Activated CD8-positive, alpha-beta memory T cell treated with anti-CD3 and anti-CD28 coated beads, Interleukin-2, amount 10 ng/mL, durations not matched to agents 7 days and 5 days (primary cell): ENCODE measurements around the gene BMPER. TPM values are rescaled to one million over a fixed set of nuclear protein-coding genes. Genes with fewer than 3 reads are reported as not detected.

Source experiments
- ATAC-seq: fragments of 150-1000 bp; cut with Tn5 transposase; one replicate; pipeline ENCODE4 v1.10.0; 2021; ENCODE audit warnings: moderate library complexity
- CTCF ChIA-PET: fragments of 350-600 bp; sonication (Branson Sonifier 250); formaldehyde crosslinking; loops from one replicate; lab custom pipeline; 2021; ENCODE audit warnings: antibody characterized with exemption; lab: Charles Lee
- DNase-seq: peaks from one replicate; pipeline ENCODE4 v3.0.0-alpha.2; 2020
- H3K27ac Mint-ChIP-seq: one replicate; pipeline ENCODE4 v1.8.0; 2021; ENCODE audit warnings: mild to moderate bottlenecking, mixed read lengths
- H3K27me3 Mint-ChIP-seq: one replicate; pipeline ENCODE4 v1.8.0; 2021; ENCODE audit warnings: mixed read lengths
- H3K36me3 Mint-ChIP-seq: one replicate; pipeline ENCODE4 v1.8.0; 2021; ENCODE audit warnings: mild to moderate bottlenecking, mixed read lengths
- H3K4me1 Mint-ChIP-seq: one replicate; pipeline ENCODE4 v1.8.0; 2021; ENCODE audit warnings: mixed read lengths
- H3K4me3 Mint-ChIP-seq: one replicate; pipeline ENCODE4 v1.8.0; 2021; ENCODE audit warnings: mild to moderate bottlenecking, moderate library complexity, mixed read lengths
- H3K9me3 Mint-ChIP-seq: one replicate; pipeline ENCODE4 v1.8.0; 2022; ENCODE audit warnings: low read depth, mixed read lengths
- total RNA-seq, 2 experiments: library from RNA; stranded (reverse); gene quantifications; one replicate each; pipeline ENCODE4 v1.2.3, GENCODE V29; 2021

Gene BMPER
- total RNA-seq, 2 experiments from 2014 or later: not detected

DNA sequence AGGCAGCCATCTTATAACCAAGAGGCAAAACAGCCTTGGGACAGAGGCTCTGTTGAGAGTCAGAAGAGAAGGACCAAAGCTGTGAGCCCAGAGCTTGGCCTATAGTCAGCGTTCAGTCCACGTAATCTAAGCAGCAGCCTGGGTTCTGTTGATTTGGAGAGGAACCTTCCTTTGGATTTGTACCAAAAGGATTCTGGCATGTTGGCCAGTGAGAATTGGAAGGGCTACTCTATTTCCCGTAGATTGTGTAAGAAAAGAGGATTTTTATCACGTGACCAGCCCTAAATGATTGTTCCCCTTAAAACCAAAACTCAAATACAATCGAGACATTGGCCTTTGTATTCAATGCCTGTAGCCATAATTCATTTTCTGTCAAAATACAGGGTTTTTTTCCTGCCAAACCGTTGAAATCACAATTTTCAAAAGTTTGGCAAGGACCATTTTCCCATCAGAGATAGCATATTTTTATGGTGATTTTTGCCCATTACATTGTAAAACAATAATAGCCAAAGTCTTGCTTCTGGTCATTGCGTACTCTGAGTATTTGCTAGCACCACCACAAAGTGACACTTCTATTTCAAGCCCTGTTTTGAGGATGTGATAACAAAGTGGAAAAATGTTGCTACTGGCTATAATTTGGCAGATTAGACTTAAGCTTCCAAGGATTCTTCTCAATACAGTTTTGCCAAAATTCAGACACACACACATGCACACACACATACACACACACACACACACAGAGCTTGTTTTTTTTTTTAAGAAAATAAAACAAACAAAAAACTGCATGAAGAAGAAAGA is 23.1 kb upstream of the BMPER start:
- H3K27me3 Mint-ChIP-seq: peaks cover 4% of the 10 kb centered on the region
- H3K4me1 Mint-ChIP-seq: no peaks in the 10 kb centered on the region
- no peak overlapping the region for H3K4me3 Mint-ChIP-seq
- CTCF ChIA-PET: no interaction called here
- no peaks in the 10 kb centered on the region for H3K36me3 Mint-ChIP-seq
- ATAC-seq: no peak
- no peaks in the 10 kb centered on the region for H3K9me3 Mint-ChIP-seq
- DNase-seq: no peak
- H3K27ac Mint-ChIP-seq: no peak overlapping the region

DNA sequence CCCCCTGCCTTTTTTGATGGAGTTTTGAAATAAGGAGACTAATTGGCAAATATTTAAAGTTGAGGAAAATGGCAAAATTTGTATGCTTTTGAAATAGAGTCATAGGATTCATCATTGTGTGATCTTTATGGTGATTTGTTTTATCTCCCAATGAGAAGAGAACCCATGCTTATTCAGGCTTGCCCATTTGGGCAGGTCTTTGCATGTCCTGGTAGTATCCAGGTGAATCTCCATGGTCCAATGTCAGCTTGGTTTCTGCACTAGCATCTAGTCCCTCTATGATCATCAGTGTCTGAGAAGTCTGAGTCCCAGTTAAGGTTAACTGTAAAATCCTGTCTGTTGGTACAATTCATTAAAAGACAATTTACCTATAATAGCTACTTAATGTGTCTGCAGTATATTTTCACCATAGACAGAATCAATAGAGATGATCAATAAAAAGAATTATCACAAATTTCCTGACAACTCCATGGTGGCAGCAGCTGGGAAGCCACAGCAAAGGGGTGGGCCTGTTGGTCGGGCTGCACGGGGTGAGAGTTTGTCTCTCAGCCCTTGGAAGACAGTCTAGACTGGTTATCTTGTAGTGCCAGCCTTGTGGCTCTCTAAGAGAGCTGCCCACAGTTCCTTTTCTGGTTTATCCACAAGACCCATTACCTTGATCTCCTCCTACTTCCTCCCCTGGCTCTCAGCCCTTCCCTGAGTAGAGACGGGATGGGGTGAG is 22.2 kb upstream of the BMPER start:
- Mint-ChIP-seq H3K9me3 (no peaks in the 10 kb centered on the region), H3K4me1 (no peaks in the 10 kb centered on the region), H3K27ac (no peak overlapping the region), H3K27me3 (peaks cover 4% of the 10 kb centered on the region), H3K4me3 (no peak overlapping the region), H3K36me3 (no peaks in the 10 kb centered on the region)
- DNase-seq (no peak), ATAC-seq (no peak)
- CTCF ChIA-PET: no interaction called here

DNA sequence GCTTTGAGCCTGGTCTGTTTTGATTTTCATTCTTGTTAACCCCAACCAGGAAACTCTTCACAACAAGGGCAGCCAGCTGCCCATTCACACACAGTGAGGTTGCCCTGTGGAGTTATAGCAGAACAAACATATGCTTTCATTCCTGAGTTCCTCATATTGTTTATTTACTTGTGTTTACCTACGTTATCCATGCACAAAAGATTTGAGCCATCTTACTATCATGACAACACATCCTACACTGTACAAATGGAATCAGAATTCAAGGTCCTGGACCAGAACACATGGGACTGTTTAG is 21.7 kb upstream of the BMPER start:
- no peak overlapping the region for H3K27ac Mint-ChIP-seq
- ATAC-seq (no peak), DNase-seq (no peak)
- CTCF ChIA-PET: no interaction called here
- H3K9me3 Mint-ChIP-seq: no peaks in the 10 kb centered on the region
- H3K4me3 Mint-ChIP-seq: no peak overlapping the region
- H3K36me3 Mint-ChIP-seq: no peaks in the 10 kb centered on the region
- H3K27me3 Mint-ChIP-seq: peaks cover 4% of the 10 kb centered on the region
- no peaks in the 10 kb centered on the region for H3K4me1 Mint-ChIP-seq

DNA sequence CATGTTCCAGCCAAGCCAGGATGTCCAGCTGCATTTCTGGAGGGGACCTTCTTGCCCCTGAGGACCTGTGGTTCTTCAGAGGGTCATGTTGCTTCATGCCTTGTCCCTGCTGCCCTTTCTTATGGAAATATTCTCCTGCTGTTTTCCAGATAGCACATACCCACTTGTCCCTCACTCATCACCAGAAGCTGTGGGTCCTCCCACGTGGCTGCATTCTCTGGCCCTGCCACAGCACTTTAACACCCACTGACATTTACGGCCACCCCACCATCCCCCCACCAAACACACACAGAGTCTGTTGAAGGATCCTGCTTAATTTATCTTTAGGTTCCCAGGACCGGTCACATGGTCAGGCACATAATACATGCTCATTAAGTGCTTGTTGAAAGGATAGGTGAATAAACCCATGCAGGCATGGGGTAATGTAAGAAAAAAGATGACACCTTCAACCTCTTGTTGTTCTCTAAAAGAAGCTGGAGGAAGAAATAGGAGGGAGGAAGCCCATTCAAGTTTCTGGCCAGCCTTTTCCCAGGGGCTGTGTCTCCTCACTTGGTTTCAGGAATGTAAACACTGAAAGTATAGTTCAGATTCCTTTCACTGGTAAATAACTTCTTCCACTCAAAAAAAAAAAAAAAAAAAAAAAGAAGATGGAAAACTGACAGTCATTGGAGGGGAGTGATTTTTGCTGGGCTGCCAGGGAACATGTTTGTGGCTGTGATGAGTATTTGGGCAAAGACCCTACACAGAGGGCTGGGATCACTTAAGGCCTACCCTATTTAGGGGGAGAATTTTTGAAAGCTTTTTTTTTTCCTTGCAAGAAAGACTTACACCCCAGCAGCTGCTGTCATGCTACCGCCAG is 19.8 kb upstream of the BMPER start:
- no peak for ATAC-seq
- CTCF ChIA-PET: no interaction called here
- Mint-ChIP-seq H3K36me3 (no peaks in the 10 kb centered on the region), H3K27ac (no peak overlapping the region), H3K27me3 (peaks cover 8% of the 10 kb centered on the region), H3K9me3 (no peaks in the 10 kb centered on the region), H3K4me1 (no peaks in the 10 kb centered on the region), H3K4me3 (no peak overlapping the region)
- no peak for DNase-seq

DNA sequence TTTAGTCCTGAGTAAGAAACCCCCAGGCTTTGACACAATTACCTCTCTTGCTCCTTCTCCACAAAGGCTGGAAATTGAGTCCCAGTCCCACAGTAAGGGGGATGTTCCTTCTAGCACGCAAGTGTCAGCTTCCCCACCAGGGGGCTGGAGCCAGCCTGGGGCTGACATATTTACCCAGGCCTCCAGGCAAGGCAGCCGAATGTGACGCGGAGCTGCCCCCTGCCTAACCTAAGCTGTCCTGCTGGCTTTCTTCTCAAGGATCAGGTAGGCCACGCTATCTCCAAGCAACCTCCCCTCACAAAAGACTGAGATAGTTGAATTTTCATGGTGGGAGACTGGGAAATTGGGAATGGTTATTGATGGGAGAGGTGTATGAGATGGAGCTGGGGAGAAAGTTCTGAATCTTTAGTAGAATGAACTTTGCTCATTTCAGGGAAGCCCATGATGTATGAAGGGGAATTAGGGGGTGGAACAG is 19.2 kb upstream of the BMPER start:
- no peak overlapping the region for H3K27ac Mint-ChIP-seq
- H3K27me3 Mint-ChIP-seq: peaks cover 5% of the 10 kb centered on the region
- no peaks in the 10 kb centered on the region for H3K4me1 Mint-ChIP-seq
- DNase-seq: no peak
- no peaks in the 10 kb centered on the region for H3K36me3 Mint-ChIP-seq
- no peak overlapping the region for H3K4me3 Mint-ChIP-seq
- no peak for ATAC-seq
- CTCF ChIA-PET: no interaction called here
- H3K9me3 Mint-ChIP-seq: no peaks in the 10 kb centered on the region

DNA sequence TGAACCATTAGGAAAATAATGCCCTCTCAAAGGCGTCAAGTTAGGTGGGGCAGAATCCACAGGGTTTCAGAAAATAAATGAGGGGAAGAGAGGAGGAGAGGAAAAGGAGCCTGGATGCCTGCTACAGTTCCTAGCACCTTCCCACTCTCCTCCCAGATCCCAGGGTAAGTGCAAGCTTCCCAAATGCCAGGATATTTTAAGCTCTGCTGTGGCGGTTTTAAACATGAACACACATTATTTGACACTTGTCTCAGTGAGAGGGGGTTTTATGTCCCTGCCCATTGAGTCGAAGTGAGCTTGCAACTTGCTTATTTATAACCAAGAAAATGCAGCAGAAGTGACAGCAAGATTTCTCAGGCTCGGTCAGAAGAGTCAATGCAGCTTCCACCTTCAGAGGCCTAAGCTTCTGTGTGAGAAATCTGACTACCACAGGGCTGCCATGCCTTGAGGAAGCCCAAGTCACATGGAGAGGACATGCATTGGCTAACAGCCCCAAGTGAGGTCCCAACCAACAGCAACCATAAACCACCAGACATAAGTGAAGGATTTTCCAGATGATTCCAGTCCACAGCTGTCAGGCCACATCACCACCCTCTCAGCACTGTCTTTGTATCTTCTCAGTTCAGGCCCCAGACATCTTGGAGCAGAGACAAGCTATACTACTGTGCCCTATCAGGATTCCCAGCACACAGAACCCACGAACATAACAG is 17.9 kb upstream of the BMPER start:
- no peaks in the 10 kb centered on the region for H3K36me3 Mint-ChIP-seq
- ATAC-seq: no peak
- no peak overlapping the region for H3K27ac Mint-ChIP-seq
- no peaks in the 10 kb centered on the region for H3K9me3 Mint-ChIP-seq
- no peak overlapping the region for H3K4me3 Mint-ChIP-seq
- DNase-seq: no peak
- CTCF ChIA-PET: interaction anchor here (0.7 kb wide), 1 partner anchor 45 kb away, joined by 3 read pairs; no protein-coding TSS in a partner anchor
- H3K4me1 Mint-ChIP-seq: no peaks in the 10 kb centered on the region
- H3K27me3 Mint-ChIP-seq: peaks cover 12% of the 10 kb centered on the region

DNA sequence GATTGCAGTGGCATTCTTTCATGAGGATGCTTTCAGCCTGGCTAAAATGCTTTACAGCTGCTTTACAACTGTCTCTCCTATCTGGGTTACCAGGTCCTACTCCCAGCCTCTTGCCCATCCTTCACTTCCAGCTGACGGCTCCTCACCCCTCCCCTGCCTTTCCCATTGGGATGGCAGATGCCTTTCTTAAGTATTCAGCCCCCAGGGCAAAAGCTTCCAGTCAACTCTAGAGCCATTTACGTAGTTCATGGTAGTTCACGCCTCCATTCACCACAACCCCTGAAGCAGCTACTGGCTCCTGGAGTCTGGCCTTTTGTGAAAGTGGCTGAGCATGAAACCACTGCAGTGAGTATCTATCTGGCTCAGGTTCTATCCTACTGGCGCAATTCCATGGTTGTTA is 17.2 kb upstream of the BMPER start:
- Mint-ChIP-seq H3K4me1 (no peaks in the 10 kb centered on the region), H3K27me3 (peaks cover 17% of the 10 kb centered on the region), H3K9me3 (no peaks in the 10 kb centered on the region), H3K36me3 (no peaks in the 10 kb centered on the region), H3K27ac (no peak overlapping the region), H3K4me3 (no peak overlapping the region)
- ATAC-seq: no peak
- no peak for DNase-seq
- CTCF ChIA-PET: no interaction called here

DNA sequence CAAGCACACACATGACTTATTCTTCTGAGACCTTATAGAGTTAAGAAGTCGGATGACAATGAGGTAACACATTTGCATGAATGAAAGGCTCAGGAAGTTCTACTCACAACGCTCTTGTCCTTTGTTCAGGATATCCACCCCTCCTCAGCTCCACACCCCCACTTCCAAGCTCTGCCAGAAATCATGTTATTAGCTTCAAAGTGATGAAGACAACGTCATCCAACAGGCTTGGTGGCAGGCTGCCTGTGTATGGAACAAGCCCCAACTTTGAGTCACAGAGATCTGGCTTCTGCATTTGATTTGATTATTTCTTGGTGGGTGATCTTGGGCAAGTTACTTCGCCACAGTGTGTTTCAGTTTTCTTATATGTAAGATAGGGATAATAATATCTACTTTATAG is 12.4 kb upstream of the BMPER start:
- CTCF ChIA-PET: interaction anchor here (1.5 kb wide), 1 partner anchor 135 kb away, joined by 3 read pairs; no protein-coding TSS in a partner anchor
- no peaks in the 10 kb centered on the region for H3K9me3 Mint-ChIP-seq
- no peaks in the 10 kb centered on the region for H3K36me3 Mint-ChIP-seq
- no peak overlapping the region for H3K27ac Mint-ChIP-seq
- H3K4me1 Mint-ChIP-seq: no peaks in the 10 kb centered on the region
- ATAC-seq (no peak), DNase-seq (no peak)
- no peak overlapping the region for H3K4me3 Mint-ChIP-seq
- H3K27me3 Mint-ChIP-seq: peaks cover 41% of the 10 kb centered on the region

DNA sequence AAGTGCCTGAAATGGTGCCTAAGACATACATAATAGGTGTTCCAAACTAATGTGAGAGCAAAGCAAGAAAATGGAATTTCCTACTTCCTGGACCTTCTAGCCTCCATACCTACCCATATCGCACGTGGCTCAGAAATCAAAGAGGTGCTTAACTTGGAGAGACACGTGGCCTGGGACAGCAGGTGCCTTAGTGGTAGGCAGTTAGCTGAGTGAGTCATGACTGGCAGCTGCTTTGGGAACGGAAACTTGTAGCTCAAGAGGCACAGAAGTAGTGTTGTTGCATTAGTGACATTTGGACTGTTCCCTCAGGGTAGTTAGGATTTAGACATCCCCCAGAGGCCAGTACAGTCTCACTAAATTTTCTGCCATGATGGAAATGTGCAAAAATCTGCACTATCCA is 12.0 kb upstream of the BMPER start:
- peaks cover 44% of the 10 kb centered on the region for H3K27me3 Mint-ChIP-seq
- no peaks in the 10 kb centered on the region for H3K36me3 Mint-ChIP-seq

DNA sequence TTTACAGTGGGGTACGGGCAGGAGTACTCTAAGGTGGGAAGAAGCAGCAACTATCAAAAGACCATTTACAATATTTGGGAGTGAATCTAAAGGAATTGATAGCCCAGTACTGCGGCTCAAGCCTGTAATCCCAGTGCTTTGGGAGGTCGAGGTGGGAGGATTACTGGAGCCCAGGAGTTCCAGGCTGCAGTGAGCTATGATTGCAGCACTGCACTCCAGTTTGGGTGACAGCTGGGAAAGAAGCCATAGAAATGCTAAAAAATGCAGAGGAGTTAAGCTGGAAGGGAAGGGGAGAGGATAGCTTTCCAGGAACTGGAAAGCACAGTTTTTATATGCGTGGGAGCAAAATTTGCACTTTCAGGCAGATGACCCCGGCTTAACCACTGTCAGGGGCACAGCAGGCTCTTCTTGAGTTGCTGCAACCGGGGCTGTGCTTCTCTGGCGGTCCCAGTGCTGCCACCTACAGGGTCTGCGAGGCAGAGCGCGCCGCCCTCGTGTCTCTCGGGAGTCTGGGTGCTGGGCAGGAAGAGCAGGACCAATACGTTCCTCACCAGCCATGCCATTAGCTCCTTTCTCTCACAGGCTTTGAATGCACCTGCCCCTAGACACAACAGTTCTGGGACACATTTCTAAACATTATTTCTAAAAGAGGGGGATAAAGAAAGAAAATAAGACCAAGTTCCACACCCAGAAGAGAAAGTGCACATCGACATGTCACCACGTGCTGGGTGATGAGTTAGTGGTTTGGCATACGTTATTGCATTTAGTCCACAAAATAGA is 10.1 kb upstream of the BMPER start:
- no peaks in the 10 kb centered on the region for H3K36me3 Mint-ChIP-seq

More for the DNA sequence above, 12.0 kb upstream of the BMPER start:
- H3K27ac Mint-ChIP-seq: no peak overlapping the region
- no peaks in the 10 kb centered on the region for H3K4me1 Mint-ChIP-seq
- no peak overlapping the region for H3K4me3 Mint-ChIP-seq
- ATAC-seq (no peak), DNase-seq (no peak)
- CTCF ChIA-PET: interaction anchor here (1.5 kb wide), 1 partner anchor 135 kb away, joined by 3 read pairs; no protein-coding TSS in a partner anchor
- H3K9me3 Mint-ChIP-seq: no peaks in the 10 kb centered on the region

DNA sequence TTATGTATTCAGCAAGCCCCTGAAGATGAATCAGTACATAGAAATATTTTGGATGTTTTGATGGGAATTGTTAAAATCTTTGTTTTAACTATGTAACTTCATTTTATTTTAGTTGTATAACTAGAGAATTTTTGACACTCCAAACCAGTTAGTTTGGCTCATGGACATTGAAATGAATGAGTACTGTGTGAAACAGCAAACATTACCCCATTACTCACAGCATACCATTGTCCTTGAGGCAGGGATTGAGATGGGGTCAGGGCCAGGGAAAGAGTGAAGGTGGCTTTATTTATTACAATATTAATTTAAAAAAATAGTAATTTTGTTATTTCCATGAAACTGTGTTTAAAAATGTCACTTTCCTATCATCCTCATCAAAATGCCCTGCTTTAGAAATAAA is 4.8 kb upstream of the BMPER start:
- no peak for ATAC-seq
- H3K9me3 Mint-ChIP-seq: no peaks in the 10 kb centered on the region
- CTCF ChIA-PET: no interaction called here

More for the DNA sequence above, 10.1 kb upstream of the BMPER start:
- Mint-ChIP-seq H3K4me3 (no peak overlapping the region), H3K9me3 (no peaks in the 10 kb centered on the region), H3K4me1 (no peaks in the 10 kb centered on the region), H3K27ac (no peak overlapping the region), H3K27me3 (peaks cover 52% of the 10 kb centered on the region)
- CTCF ChIA-PET: interaction anchor here (0.9 to 2.7 kb wide), 8 partner anchors 9 to 58 kb away, joined by 3 to 10 read pairs (median 4); partner anchors contain the start of gene BMPER
- peak; percentile 79 for DNase-seq
- ATAC-seq: peak; percentile 87

DNA sequence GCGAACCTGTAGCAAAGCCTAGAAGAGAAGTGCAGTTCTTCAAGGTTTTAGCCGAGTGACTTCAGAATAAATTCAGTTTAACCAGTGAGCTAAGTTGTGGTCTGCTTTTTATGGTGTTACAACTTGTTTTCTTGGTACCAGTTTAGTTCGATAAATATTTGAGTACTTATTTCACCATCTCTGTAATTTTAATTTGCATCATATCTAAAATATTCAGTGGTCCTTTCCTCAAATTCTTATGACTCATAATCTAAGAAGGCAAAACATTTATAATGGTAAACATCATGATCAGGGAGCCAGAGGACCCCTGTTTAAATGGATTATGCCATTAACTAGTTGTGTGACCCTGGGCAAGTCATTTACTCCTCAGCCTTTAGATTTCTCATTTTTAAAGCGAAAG is 4.1 kb upstream of the BMPER start:
- H3K9me3 Mint-ChIP-seq: no peaks in the 10 kb centered on the region
- no peaks in the 10 kb centered on the region for H3K36me3 Mint-ChIP-seq
- no peak overlapping the region for H3K27ac Mint-ChIP-seq
- peaks cover 6% of the 10 kb centered on the region for H3K4me1 Mint-ChIP-seq
- H3K4me3 Mint-ChIP-seq: no peak overlapping the region
- ATAC-seq (no peak), DNase-seq (no peak)
- CTCF ChIA-PET: no interaction called here
- H3K27me3 Mint-ChIP-seq: peaks cover 65% of the 10 kb centered on the region

More for the DNA sequence above, 4.8 kb upstream of the BMPER start:
- Mint-ChIP-seq H3K36me3 (no peaks in the 10 kb centered on the region), H3K4me1 (peaks cover 6% of the 10 kb centered on the region), H3K27ac (no peak overlapping the region), H3K4me3 (no peak overlapping the region), H3K27me3 (peaks cover 65% of the 10 kb centered on the region)
- DNase-seq: no peak
